Embryonic facial prominence (tissue), 1 donor: ENCODE results near the gene PTGR1.
"Not testable (repeated sequence)": the region's sequence is repeated elsewhere in the genome, so short reads cannot be mapped to it uniquely, and the experiment has no call there.

Experiments
- DNase-seq: peaks from one replicate; pipeline ENCODE4 v3.0.0-alpha.2; 2016; ENCODE audit errors: extremely low spot score

PTGR1 gene

DNA sequence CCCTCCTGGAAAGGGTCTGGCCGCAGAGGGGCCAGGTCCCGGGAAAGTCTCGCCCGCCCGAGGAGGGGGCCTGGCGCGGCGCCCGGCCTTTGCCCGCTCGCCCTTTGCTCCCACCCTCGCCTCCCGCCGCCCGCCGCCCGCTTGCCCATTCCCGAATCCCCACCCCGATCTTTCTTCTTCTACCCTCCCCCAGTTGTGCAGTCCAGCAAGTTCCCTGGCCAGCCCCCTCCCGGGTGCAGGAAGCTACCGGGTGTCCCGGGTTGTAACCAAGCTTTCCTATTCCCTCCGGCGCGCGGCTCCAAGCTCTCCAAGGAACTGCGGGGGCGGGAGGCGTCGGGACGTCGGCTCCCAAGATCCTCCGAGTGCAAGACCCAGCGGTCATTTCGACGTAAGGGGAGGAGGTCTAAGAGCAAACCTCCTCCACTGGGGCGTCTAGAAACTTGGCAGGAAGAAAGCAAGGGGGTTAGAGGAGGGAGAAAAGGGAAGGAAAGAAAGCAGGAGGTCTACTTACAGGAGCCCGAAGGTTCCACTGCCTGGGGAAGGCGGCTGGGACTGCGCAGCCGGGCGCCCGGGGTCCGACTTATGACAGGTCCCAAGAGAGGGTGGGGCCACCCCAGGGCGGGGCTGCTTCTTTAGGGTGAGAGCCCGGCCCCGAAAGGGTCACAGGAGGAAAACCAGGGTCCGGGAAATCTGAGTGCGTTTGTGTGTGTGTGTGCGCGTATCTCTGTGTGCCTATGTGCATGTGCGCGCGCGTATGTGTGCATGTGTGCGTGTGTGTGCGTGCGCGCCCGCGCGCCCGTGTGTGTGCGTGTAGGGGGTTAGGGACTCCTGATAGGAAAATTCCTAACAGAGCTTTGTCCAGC lies at the start of gene PTGR1:
Gene PTGR1, minus strand, starts transcription at position 556 of the 863 bp plus-strand sequence. CDS start 2,225 bp downstream, outside the sequence.
- peak; percentile 50 for DNase-seq

- no peak for DNase-seq
Measured at GRCh38 chr9:111649016-111649415, 49.6 kb upstream of the PTGR1 start.

DNA sequence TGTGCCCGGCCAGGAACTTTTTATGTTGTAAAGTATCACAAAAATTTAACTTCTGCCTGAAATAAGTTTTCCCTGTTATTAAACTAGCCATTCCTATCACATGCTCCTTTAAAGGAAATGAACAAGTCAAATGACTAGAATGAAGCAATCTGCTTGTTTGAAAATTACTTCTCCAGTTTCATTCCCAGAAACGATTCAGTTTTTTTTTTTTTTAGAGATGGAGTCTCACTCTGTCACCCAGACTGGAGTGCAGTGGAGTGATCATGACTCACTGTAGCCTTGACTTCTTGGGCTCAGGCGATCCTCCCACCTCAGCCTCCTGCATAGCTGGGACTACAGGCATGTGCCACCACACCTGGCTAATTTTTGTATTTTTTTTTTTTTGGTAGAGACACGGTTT lies 48.6 kb upstream of the PTGR1 start:
- DNase-seq = no peak

GRCh38 chr9:111646417-111646816 lies 47.0 kb upstream of the PTGR1 start:
- no peak for DNase-seq

GRCh38 chr9:111645806-111646205 lies 46.4 kb upstream of the PTGR1 start:
- no peak for DNase-seq

GRCh38 chr9:111644195-111644772 lies 44.8 kb upstream of the PTGR1 start:
- DNase-seq = no peak

GRCh38 chr9:111637421-111637950 lies 38.0 kb upstream of the PTGR1 start:
- DNase-seq = no peak

- no peak for DNase-seq
Measured at GRCh38 chr9:111634860-111635259, 35.4 kb upstream of the PTGR1 start.

- no peak for DNase-seq
Measured at GRCh38 chr9:111633389-111633736, 33.9 kb upstream of the PTGR1 start.

DNA sequence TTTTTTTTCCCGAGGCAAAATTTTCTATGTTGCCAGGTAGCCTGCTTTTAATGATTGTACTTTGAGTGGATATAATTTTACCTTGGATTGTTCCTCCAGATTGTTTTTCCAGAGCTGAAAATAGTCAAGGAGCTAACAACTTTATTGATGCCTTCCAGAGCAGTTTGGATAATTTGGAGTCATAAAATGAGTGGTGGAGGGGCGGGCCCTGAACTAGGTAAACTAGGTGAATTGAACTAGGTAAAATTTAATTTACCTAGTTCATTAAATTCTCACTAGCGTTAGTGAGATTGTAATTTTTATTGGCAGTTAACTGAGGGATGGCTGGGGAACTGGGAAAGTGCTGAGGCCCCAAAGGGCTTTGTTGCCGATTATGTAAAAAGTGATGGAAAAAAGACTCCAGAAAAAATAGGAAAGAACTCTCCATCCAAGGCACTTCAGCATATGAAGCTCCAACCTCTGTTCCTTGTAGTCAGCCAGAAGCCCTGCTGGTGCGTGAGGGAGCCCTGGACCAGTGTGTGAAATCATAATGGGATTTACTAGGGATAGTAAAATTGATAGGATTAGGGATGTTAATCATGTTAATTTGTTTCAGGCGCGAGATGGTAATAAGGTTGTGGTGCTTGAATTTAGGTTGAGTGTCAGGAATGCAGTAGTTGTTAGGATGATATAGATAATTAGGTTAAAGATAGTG lies 33.4 kb upstream of the PTGR1 start:
- DNase-seq = no peak

DNA sequence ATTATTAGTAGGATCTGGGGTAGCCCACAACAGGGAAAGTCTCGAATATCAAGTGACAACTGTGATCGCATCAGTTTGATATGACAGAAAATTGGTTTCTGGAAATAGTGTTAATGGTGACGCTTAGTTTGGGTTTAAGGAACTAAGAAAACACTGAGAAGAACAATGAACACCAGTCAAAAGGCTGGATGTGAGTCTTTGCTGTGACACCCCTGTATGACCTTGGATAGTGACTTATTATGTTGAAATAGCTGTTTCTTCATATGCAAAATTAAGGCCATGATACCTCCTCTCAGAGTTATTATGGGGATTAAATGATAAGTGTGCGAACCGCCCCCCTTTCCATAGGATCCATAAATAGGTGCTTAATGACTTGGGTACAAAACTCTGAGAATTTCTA lies 32.6 kb upstream of the PTGR1 start:
- no peak for DNase-seq

GRCh38 chr9:111631214-111631971 lies 31.9 kb upstream of the PTGR1 start, which contains the start of gene DNAJC25:
DNAJC25 (plus strand) TSS chr9:111631334; CDS start chr9:111631408, 74 bp downstream.
- peak; percentile 98 for DNase-seq

- no peak for DNase-seq
Measured at GRCh38 chr9:111630964-111631213, 31.4 kb upstream of the PTGR1 start.

DNA sequence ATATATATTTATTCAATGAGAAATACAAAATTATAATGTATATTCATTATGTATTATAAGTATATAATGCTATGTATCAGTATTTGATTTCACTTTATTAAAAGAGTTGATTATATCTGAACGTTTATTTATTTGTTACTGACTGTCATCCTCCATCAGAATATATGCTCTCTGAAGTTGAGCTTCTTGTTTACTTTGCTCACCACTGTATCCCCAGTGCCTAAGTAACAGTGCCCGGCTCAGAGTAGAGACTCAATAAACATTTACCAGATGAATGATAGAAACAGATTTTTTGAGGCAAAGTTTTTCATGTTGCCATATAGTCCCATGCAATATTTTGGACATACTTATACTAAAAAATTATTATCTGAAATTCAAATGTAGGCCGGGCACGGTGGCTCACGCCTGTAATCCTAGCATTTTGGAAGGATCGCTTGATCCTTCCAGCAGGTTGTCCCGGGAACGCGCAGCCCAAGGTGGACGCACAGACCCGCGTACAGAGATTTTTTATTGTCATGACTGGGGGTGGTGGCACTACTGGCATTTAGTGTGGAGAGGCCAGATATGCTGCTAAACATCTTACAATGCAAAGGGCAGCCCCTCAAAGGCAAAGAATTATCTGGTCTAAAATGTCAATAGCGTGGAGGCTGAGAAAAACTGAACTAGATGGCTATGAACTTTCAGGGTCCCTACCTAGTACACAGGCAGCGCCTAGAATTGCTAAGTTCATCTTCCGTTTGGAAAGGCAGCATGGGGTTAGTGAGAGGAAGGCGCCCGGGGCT lies 30.9 kb upstream of the PTGR1 start:
- no peak for DNase-seq

GRCh38 chr9:111628411-111628810 lies 29.0 kb upstream of the PTGR1 start:
- DNase-seq = no peak

DNA sequence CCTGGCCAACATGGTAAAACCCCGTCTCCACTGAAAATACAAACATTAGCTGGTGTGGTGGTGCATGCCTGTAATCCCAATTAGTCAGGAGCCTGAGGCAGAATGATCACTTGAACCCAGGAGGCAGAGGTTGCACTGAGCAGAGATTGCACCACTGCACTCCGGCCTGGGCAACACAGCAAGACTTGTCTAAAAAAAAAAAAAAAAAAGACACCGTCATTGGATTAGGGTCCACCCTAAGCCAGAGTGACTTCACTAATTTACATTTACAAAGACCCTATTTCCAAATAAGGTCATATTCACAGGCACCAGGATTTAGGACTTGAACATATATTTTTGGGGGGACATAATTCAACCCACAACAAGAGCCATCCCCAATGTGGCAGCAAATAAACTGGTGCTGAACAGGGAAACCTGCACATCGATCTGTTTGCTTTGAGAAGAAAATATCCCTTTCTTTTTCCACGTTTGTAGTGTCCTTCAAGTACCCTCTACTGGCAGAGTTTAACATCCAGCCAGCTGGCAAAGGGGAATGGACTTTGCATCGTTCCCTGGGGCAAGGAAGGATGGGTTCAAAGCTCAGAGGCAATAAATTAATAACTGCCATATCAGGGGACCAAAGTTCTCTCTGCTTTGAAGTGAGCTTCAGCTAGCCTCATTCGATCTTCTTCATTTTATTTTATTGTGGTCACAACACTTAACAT lies 28.0 kb upstream of the PTGR1 start:
- no peak for DNase-seq

GRCh38 chr9:111622626-111623025 lies 23.2 kb upstream of the PTGR1 start:
- no peak for DNase-seq

DNA sequence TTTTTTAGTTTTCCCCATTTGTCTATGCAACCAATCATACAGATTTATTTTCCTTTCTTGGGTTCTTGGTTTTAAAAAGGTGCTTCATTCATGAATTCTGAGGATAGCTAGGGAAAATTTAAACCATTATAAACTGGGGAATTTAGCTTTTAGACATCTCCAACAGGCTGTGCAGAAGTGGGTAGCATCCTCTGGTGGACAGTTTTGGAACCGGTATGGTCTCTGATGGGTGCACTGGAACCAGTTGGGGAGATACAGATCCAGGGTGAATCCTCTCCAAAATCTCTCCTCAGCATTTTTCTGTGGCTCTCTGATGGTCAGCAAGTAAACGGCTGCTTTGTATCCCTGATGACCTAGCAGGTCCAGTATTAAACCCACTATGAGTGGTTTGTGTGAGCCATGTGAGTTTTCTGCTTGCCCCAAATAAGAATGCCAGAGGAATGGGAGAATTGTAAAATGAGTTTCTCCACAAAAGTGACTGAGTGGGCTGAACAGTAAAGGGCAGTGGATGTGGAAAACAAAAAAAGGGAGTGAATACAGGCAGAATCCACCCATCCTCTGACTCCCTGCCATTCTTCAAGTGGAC lies 22.5 kb upstream of the PTGR1 start:
- DNase-seq = no peak

DNA sequence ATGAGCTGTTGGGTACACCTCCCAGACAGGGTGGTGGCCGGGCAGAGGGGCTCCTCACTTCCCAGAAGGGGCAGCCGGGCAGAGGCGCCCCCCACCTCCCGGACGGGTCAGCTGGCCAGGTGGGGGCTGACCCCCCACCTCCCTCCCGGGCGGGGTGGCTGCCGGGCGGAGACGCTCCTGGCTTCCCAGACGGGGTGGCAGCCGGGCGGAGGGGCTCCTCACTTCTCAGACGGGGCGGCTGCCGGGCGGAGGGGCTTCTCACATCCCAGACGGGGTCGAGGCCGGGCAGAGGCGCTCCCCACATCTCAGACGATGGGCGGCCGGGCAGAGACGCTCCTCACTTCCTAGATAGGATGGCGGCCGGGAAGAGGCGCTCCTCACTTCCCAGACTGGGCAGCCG lies 17.9 kb upstream of the PTGR1 start:
- not testable (repeated sequence) for DNase-seq

GRCh38 chr9:111615928-111616327 lies 16.5 kb upstream of the PTGR1 start:
- no peak for DNase-seq
